ENCODE measurements around the gene USP40.

The USP40 gene

GRCh38 chr2:233495503-233496496 is 70.8 kb downstream of the USP40 start:
- DNase-seq (ENCODE audit: low spot score), result no peak

GRCh38 chr2:233492751-233493150 is 73.8 kb downstream of the USP40 start:
- no peak for DNase-seq (ENCODE audit: low spot score)

- DNase-seq (ENCODE audit: low spot score), result no peak
Measured at GRCh38 chr2:233492078-233492477, 74.5 kb downstream of the USP40 start.

DNA sequence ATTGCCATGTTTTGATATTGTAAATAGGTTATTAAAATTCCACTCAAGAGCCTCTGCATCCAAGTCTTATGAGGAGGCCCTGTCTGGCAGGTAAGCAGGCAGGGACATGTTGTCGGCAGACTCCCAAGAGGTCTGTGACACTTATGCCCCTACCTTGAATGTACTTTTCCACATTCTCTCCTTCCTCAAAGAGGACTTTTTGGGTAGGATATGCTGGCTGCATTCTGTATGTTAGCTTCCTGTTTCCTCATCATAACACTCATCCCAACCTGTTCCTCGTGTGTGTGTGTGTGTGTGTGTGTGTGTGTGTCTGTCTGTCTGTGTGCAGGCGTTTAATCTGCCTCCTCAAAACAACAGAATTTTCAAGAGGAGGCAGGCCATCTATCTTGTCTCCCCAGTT is 75.3 kb downstream of the USP40 start:
- DNase-seq (ENCODE audit: low spot score), result no peak

DNA sequence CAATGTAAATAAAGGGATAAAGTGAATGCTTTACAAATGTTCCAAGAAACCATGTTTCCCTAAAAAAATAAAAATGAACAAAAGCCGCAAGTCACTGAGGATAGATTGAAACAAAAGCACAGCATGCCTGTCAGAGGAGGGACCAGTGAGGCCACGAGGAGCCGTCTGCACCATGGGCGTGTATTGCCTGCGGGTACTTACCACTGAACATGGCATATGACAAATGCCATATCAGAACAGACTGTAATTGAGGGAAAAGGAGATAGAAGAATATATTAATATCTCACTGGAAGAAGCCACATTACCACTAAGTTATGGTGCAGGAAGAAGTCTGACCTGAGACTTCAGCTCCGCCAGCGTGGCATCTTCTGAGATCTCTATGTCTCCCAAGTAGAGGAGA is 75.8 kb downstream of the USP40 start:
- DNase-seq (ENCODE audit: low spot score), result no peak

DNA sequence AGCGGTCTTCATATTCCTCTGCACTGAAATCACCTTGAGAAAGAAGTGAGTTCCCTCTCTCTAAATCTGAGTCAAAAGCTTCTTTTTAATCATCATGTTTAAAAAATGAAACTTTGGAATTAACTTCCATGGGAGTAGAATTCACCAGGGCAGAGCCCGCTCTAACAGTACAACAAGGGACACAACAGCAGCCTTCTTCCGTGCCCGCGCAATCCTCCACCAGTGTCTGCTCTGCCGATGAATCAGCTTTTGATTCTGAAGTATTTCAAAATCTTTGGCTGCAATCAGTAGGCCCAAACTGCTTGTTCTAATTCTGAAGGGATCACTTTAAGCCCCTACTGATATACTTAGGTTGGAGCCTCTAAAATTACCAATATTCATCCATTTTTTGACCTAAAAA is 76.9 kb downstream of the USP40 start:
- peak; percentile 70 for DNase-seq (ENCODE audit: low spot score)

GRCh38 chr2:233489143-233489542 is 77.4 kb downstream of the USP40 start:
- DNase-seq (ENCODE audit: low spot score), result no peak

DNA sequence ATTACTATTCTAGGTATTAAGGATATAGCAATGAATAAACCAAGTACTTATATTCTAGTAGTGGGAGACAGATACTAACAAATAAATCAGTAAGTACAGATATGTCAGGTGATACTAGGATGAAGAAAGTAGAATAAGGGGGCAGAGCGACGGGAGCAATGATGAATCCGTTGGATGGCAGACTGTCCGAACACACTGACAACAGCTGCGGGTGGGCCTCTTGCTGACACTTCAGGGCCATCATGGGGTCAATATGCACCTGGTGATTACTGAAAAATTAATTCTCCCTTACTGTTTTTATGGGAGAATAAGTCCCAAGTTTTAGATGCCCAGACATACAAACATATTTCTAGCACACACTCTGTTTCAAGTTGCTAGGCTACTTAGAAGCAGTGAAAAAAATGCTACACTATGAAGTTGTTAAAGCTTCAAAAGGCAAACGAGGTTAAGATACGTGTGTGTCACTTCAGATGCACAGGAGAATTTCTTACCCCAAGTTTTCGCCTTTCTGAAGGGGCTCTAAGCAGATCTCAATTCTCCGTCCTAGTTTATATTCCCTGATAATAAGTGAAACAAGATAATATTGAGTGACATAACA is 78.7 kb downstream of the USP40 start:
- no peak for DNase-seq (ENCODE audit: low spot score)

DNA sequence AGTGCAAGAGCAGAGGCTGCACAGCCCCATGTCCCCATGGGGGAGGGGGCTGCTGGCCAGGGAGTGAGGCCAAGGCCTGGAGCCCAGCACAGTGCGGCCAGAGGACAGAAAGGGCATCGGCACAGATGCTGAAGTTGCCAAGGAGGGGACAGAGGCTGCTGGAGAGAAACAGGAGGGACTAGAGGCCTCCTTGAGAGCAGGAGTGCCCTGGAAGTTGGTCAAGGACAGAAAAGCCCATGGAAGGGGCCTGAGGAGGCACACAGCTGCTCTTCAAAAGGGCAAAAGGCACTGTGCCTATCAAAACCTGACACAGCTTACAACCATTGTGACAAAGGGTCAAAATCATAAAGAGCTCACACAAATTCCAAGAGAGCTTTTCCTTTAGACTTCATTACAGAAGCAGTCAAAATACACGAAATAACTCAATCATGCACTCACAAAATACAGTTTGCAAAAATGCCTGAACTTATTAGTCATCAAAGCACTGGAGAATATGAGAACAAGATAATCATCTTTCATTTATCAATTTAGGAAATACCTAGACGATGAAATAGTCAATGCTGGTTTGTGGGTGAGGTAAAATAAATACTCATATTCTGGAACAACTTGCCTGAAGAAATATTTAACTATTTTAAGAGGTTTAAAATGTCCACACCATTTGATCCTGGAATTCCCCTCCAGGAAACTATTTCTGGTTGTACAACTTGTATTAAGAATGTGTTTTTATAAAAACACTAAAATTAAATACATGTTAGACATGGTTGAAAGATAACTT is 79.6 kb downstream of the USP40 start:
- no peak for DNase-seq (ENCODE audit: low spot score)

GRCh38 chr2:233486357-233486756 is 80.2 kb downstream of the USP40 start:
- no peak for DNase-seq (ENCODE audit: low spot score)

DNA sequence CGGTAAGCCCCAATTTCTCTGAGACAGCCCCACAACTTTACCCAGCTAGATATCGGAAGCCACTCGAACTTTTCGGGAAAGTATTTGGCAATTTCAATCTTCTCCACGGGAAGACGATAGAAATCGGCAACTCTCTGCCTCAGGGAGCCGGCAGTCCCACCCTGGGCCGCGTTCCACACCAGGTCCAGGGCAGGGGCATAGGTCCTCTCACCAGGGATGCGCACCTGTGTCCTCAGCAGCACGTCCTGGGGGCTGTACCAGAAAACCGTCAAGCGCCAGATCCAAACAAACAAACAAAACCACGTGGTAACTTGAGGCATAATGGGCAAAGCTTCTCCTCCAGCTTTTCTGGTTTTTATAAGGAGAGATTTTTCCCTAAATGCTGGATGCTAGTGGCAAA is 80.9 kb downstream of the USP40 start:
- DNase-seq (ENCODE audit: low spot score), result no peak

GRCh38 chr2:233482616-233483015 is 84.0 kb downstream of the USP40 start:
- DNase-seq (ENCODE audit: low spot score), result no peak

GRCh38 chr2:233481368-233482142 is 85.0 kb downstream of the USP40 start:
- DNase-seq (ENCODE audit: low spot score), result no peak

DNA sequence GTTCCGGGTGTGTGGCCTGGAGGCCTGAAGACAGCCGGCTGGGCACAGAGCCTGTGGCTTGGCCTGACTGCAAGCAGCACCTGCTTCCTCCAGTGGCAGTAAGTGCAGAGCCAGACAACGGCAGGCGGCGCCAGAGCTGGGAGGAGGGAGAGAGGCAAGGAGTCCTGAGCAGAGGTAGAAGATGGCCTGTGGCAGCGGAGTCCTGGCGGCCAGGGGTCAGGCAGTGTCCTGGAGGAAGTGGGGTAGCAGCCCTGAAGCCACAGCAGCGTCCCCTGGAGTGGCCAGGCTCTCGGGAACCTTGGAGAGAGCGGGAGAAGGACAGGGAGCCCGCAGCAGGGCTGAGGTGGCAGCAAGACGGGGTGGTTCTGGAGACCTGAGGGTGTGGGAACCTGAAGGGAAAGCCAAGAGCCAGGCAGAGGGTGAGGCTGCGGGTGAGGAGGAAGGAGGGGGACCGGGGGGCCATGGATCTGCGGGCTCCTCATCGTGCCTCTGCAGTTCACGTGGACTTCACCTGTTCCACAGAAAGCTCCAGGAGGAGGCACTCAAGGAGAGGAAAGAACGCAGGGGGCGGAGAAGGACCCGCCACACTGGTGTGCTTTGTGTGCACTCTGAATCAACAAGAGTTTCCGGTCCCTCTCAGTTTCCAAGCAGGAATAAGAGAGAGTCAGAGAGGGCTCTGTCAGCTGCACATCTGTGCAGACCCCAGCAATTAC is 85.9 kb downstream of the USP40 start:
- no peak for DNase-seq (ENCODE audit: low spot score)

- DNase-seq (ENCODE audit: low spot score), result no peak
Measured at GRCh38 chr2:233479616-233480489, 86.7 kb downstream of the USP40 start.

- DNase-seq (ENCODE audit: low spot score), result no peak
Measured at GRCh38 chr2:233477548-233478433, 88.8 kb downstream of the USP40 start.

- no peak for DNase-seq (ENCODE audit: low spot score)
Measured at GRCh38 chr2:233476651-233477547, 89.7 kb downstream of the USP40 start.

DNA sequence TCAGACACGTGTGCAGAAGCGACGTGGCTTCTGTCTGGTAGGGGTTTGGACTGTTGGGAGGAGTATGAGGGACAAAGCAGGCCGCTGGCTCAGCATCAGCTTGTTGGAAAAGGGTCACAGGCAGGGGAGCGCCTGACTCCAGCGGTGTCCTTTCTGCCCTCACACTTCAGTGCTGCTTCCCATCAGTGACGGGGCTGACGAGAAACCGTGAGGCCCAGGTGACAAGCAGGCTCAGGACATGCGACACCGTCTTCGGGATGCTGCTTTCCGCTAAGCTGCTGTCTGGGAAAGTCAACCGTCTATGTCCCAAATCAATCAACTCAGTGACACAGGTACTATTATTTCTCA is 90.5 kb downstream of the USP40 start:
- no peak for DNase-seq (ENCODE audit: low spot score)
